PC-3 (cell line): Measurements from ENCODE around the gene PAPPA.

ENCODE experiments used
- CTCF ChIP-seq: fragments of 300-600 bp; sonication (generic); conservative IDR thresholded peaks from 2 replicates; pipeline ENCODE4 v1.5.1; 2017; ENCODE audit warnings: antibody characterized with exemption, low read depth, mild to moderate bottlenecking, low read length
- EZH2 ChIP-seq: fragments of 300-600 bp; sonication (generic); IDR thresholded peaks from one replicate; pipeline ENCODE4 v1.6.1; 2017; ENCODE audit warnings: antibody characterized with exemption, mild to moderate bottlenecking, low read length; ENCODE audit not compliant: unreplicated experiment
- EZH2phosphoT487 ChIP-seq: fragments of 300-600 bp; sonication (generic); IDR thresholded peaks from 2 replicates; pipeline ENCODE4 v1.6.1; 2018; ENCODE audit warnings: mild to moderate bottlenecking, antibody characterized with exemption, low read length, borderline replicate concordance

- TF ChIP-seq CTCF: no peak
- no peak for TF ChIP-seq EZH2
- TF ChIP-seq EZH2phosphoT487: no peak
These were observed 172.3 kb downstream of the PAPPA start for GRCh38 chr9:116325924-116326323.
